ENCODE data around the gene UCHL3.

DNA sequence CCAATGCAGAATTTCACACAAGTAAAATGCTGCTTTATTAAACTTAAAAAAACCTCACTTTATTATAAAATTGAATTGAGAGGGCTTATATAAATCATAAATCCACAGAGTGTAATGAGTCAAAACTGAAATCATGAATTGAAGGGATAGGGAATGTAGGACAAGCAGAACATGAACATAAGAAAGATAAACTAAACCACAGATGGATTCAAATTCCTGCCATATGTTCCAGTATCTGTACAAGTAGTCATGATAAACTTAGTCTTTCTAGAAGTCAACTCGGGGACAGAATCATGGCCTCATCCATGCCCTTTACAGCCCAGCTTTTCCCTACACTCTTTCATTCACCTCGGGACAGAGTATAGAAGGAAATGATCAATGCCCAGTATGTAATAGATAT, 103.1 kb downstream of the UCHL3 start:
- TF ChIP-seq, protein P1, sequence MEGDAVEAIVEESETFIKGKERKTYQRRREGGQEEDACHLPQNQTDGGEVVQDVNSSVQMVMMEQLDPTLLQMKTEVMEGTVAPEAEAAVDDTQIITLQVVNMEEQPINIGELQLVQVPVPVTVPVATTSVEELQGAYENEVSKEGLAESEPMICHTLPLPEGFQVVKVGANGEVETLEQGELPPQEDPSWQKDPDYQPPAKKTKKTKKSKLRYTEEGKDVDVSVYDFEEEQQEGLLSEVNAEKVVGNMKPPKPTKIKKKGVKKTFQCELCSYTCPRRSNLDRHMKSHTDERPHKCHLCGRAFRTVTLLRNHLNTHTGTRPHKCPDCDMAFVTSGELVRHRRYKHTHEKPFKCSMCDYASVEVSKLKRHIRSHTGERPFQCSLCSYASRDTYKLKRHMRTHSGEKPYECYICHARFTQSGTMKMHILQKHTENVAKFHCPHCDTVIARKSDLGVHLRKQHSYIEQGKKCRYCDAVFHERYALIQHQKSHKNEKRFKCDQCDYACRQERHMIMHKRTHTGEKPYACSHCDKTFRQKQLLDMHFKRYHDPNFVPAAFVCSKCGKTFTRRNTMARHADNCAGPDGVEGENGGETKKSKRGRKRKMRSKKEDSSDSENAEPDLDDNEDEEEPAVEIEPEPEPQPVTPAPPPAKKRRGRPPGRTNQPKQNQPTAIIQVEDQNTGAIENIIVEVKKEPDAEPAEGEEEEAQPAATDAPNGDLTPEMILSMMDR (IDR thresholded peaks at IDR 0.05; ENCODE audit: poor library complexity, severe bottlenecking) = no peak
- TF ChIP-seq EZH2 (IDR thresholded peaks at IDR 0.05; ENCODE audit: borderline replicate concordance, insufficient read depth, low read length, poor library complexity, severe bottlenecking) (no peak), EP300 (conservative IDR thresholded peaks at IDR 0.05; ENCODE audit: poor library complexity, severe bottlenecking) (no peak), TAF1 (IDR thresholded peaks at IDR 0.05; ENCODE audit: low read depth) (no peak), MXI1 (conservative IDR thresholded peaks at IDR 0.05; ENCODE audit: poor library complexity, severe bottlenecking) (no peak)
